ENCODE results near the gene CHCHD10.
"Not testable (repeated sequence)": the region's sequence is repeated elsewhere in the genome, so short reads cannot be mapped to it uniquely, and the experiment has no call there.

CHCHD10 gene

GRCh38 chr22:23744485-23744884, 23.3 kb downstream of the CHCHD10 start:
- DNase-seq, result no peak

GRCh38 chr22:23744001-23744400, 23.8 kb downstream of the CHCHD10 start:
- no peak for DNase-seq

GRCh38 chr22:23743303-23743705, 24.5 kb downstream of the CHCHD10 start:
- no peak for DNase-seq

GRCh38 chr22:23742505-23743264, 25.1 kb downstream of the CHCHD10 start:
- DNase-seq, result no peak

- DNase-seq, result no peak
These were observed 30.1 kb downstream of the CHCHD10 start for GRCh38 chr22:23737696-23738095.

- not testable (repeated sequence) for DNase-seq
These were observed 39.7 kb downstream of the CHCHD10 start for GRCh38 chr22:23728108-23728507.

GRCh38 chr22:23722724-23723123, 45.0 kb downstream of the CHCHD10 start:
- DNase-seq, result no peak

- no peak for DNase-seq
These were observed 45.6 kb downstream of the CHCHD10 start for GRCh38 chr22:23722160-23722559.

- no peak for DNase-seq
These were observed 46.9 kb downstream of the CHCHD10 start for GRCh38 chr22:23720855-23721254.

- no peak for DNase-seq
These were observed 49.2 kb downstream of the CHCHD10 start for GRCh38 chr22:23718371-23719165.

- peak; percentile 77 to 83 (median 82) for DNase-seq
These were observed 50.7 kb downstream of the CHCHD10 start for GRCh38 chr22:23716811-23717801.

Data from NCI-H1417 (cell line).